Activated CD4-positive, alpha-beta T cell treated with anti-CD3 and anti-CD28 coated beads, Interleukin-2, amount 10 ng/mL, durations not matched to agents 24 days and 14 days (primary cell): ENCODE measurements around the gene RANGRF. TPM values are rescaled to one million over a fixed set of nuclear protein-coding genes. Genes with fewer than 3 reads are reported as not detected.

Experiments
- DNase-seq: peaks from one replicate; pipeline ENCODE4 v3.0.0; 2022
- H3K27ac Mint-ChIP-seq: one replicate; pipeline ENCODE4 v1.8.0; 2022; ENCODE audit warnings: mild to moderate bottlenecking, mixed read lengths
- H3K27me3 Mint-ChIP-seq: one replicate; pipeline ENCODE4 v1.8.0; 2022; ENCODE audit warnings: mixed read lengths
- H3K36me3 Mint-ChIP-seq: one replicate; pipeline ENCODE4 v1.8.0; 2022; ENCODE audit warnings: low read depth, mild to moderate bottlenecking, mixed read lengths
- H3K4me1 Mint-ChIP-seq: one replicate; pipeline ENCODE4 v1.8.0; 2021; ENCODE audit warnings: mixed read lengths
- H3K4me3 Mint-ChIP-seq: one replicate; pipeline ENCODE4 v1.8.0; 2022; ENCODE audit warnings: mild to moderate bottlenecking, moderate library complexity, mixed read lengths
- H3K9me3 Mint-ChIP-seq: one replicate; pipeline ENCODE4 v1.8.0; 2021; ENCODE audit warnings: mixed read lengths
- intact Hi-C: fragments of 100-400 bp; cut with micrococcal nuclease; formaldehyde crosslinking; loops from one replicate; pipeline ENCODE4 v1.15.1; 2023
- total RNA-seq: library from RNA; stranded (reverse); gene quantifications from 2 replicates; pipeline ENCODE4 v1.2.3, GENCODE V29; 2022

Gene RANGRF
- total RNA-seq, 1 donor from 2014 or later, result 66.3 TPM

- Mint-ChIP-seq H3K4me1 (peaks cover 26% of the 10 kb centered on the region), H3K4me3 (no peak overlapping the region), H3K36me3 (peaks cover 6% of the 10 kb centered on the region), H3K9me3 (no peaks in the 10 kb centered on the region), H3K27me3 (no peaks in the 10 kb centered on the region), H3K27ac (no peak overlapping the region)
- DNase-seq, result no peak
- intact Hi-C loops, result loop anchor here (10.0 kb wide), 1 partner anchor 351 kb away; the partner anchor contains the start of genes CNTROB and TRAPPC1
Measured at GRCh38 chr17:8285270-8286181, 2.9 kb upstream of the RANGRF start.

- DNase-seq, result no peak
- Mint-ChIP-seq H3K9me3 (no peaks in the 10 kb centered on the region), H3K4me1 (peaks cover 32% of the 10 kb centered on the region), H3K4me3 (peak overlapping the region; percentile 99), H3K36me3 (peaks cover 6% of the 10 kb centered on the region), H3K27ac (peak overlapping the region; percentile 96), H3K27me3 (no peaks in the 10 kb centered on the region)
- intact Hi-C loops, result loop anchor here (1.0 to 10.0 kb wide), 3 partner anchors 38 to 353 kb away; partner anchors contain the start of genes CNTROB, PFAS and TRAPPC1
Measured at GRCh38 chr17:8287651-8288335, 677 bp upstream of the RANGRF start.

- intact Hi-C loops, result loop anchor here (1.0 to 10.0 kb wide), 3 partner anchors 66 to 354 kb away; partner anchors contain the start of genes CNTROB, RPL26 and TRAPPC1
- H3K4me3 Mint-ChIP-seq, result peak overlapping the region; percentile 99
- peak; percentile 94 for DNase-seq
- H3K27me3 Mint-ChIP-seq, result no peaks in the 10 kb centered on the region
- H3K9me3 Mint-ChIP-seq, result no peaks in the 10 kb centered on the region
- H3K4me1 Mint-ChIP-seq, result peaks cover 36% of the 10 kb centered on the region
- peak overlapping the region; percentile 96 for H3K27ac Mint-ChIP-seq
- H3K36me3 Mint-ChIP-seq, result peaks cover 6% of the 10 kb centered on the region
Measured at GRCh38 chr17:8289103-8289397, 580 bp downstream of the RANGRF start.

DNA sequence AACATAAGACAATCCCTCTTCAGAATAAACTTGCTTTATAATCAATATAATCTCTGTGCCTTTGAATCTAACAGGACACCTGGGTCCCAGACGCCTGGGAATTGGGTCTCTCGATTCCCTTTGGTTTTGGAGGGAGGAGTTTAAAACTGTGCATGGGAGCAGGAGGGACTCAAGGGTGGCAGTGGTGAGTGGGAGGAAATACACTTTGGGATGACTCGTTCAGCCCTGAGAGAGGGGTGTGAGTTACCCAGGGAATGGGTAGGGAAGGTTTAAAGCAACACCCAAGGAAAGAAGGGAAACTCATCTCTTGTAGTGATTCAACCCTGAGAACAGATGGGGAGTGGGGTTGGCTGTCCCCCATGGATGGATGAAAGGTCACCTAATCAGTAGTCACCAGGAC lies 1.6 kb downstream of the RANGRF start:
- Mint-ChIP-seq H3K4me3 (peak overlapping the region; percentile 99), H3K27me3 (no peaks in the 10 kb centered on the region), H3K4me1 (peaks cover 42% of the 10 kb centered on the region), H3K9me3 (no peaks in the 10 kb centered on the region), H3K27ac (peak overlapping the region; percentile 81), H3K36me3 (peaks cover 6% of the 10 kb centered on the region)
- no peak for DNase-seq
- intact Hi-C loops, result no loop called here

DNA sequence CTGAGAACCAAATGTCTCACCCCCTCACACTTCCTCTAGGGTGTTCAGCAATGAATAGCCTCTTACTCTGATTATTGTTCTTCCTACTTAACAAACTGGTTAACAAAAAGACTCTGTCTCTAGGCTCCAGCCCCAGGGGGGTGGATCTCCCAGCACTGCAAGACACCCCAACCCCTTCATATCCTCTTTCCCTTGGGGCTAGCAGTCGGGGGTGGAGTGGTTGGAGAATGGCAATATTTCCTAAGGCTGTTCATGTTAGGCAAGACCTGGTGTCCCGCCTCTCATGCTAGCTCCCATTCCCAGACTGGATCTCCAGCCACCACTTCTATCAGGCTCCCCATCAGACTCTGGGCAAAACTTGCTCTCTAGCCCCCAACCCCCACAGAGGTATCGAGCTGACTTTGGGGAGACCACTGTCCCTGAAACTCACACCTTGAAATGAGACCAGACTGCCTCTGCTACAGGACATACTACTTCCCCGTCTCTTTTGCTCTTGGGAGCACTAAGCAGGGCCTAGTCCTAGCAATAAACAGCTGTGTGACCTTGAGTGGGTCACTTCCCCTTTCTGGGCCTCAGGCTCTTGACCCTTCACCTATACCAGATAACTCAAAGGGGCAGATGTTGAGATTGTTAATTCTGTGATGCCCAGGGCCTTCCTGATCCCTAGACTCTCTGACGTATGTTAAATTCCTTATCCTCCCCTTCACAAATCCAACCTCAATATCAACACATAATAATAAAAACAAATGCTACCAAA lies 4.3 kb downstream of the RANGRF start:
- Mint-ChIP-seq H3K36me3 (peaks cover 6% of the 10 kb centered on the region), H3K27me3 (no peaks in the 10 kb centered on the region), H3K27ac (no peak overlapping the region), H3K4me1 (peaks cover 44% of the 10 kb centered on the region), H3K9me3 (no peaks in the 10 kb centered on the region), H3K4me3 (no peak overlapping the region)
- intact Hi-C loops, result no loop called here
- no peak for DNase-seq

GRCh38 chr17:8294361-8294760 lies 5.9 kb downstream of the RANGRF start:
- Mint-ChIP-seq H3K9me3 (no peaks in the 10 kb centered on the region), H3K4me1 (peaks cover 39% of the 10 kb centered on the region), H3K27me3 (no peaks in the 10 kb centered on the region), H3K27ac (peak overlapping the region; percentile 90), H3K36me3 (peaks cover 6% of the 10 kb centered on the region), H3K4me3 (peak overlapping the region; percentile 83)
- intact Hi-C loops, result loop anchor here (2.0 kb wide), 2 partner anchors 74 to 176 kb away; partner anchors contain the start of gene ALOXE3
- no peak for DNase-seq

DNA sequence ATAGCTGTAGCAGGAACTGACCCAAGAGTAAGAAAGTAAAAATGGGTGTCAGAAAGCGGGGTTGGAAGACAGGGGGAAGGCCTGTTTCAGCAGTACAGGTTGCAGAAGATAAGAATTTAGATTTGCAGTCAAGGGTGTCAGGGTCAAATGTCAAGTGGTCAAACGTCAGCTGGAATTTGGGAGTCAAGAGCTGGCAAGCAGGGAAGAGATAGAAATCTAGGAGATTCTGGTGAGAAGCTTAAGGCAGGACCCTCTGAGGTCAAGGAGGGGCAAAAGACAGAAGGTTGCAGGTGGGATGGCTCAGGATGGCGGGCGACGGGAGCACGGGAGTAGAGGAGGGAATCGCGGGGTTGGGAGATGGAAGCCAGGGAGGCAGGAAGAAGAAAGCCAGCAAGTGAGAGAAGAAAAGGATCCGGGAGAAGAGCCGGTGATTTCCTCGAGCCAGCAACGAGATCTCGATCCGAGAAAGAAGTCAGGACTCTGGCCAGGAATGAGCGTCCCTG lies 6.4 kb downstream of the RANGRF start:
- Mint-ChIP-seq H3K36me3 (peaks cover 6% of the 10 kb centered on the region), H3K4me3 (peak overlapping the region; percentile 83), H3K27me3 (no peaks in the 10 kb centered on the region), H3K4me1 (peaks cover 34% of the 10 kb centered on the region), H3K9me3 (no peaks in the 10 kb centered on the region), H3K27ac (peak overlapping the region; percentile 90)
- no peak for DNase-seq
- intact Hi-C loops, result loop anchor here (2.0 kb wide), 2 partner anchors 74 to 176 kb away; partner anchors contain the start of gene ALOXE3

GRCh38 chr17:8300226-8300625 lies 11.8 kb downstream of the RANGRF start:
- DNase-seq, result no peak
- intact Hi-C loops, result loop anchor here (2.0 to 5.0 kb wide), 3 partner anchors 53 to 163 kb away; partner anchors contain the start of genes CTC1 and PFAS
- H3K9me3 Mint-ChIP-seq, result no peaks in the 10 kb centered on the region
- no peaks in the 10 kb centered on the region for H3K36me3 Mint-ChIP-seq
- H3K27me3 Mint-ChIP-seq, result no peaks in the 10 kb centered on the region
- no peak overlapping the region for H3K4me3 Mint-ChIP-seq
- H3K27ac Mint-ChIP-seq, result no peak overlapping the region
- peaks cover 8% of the 10 kb centered on the region for H3K4me1 Mint-ChIP-seq

DNA sequence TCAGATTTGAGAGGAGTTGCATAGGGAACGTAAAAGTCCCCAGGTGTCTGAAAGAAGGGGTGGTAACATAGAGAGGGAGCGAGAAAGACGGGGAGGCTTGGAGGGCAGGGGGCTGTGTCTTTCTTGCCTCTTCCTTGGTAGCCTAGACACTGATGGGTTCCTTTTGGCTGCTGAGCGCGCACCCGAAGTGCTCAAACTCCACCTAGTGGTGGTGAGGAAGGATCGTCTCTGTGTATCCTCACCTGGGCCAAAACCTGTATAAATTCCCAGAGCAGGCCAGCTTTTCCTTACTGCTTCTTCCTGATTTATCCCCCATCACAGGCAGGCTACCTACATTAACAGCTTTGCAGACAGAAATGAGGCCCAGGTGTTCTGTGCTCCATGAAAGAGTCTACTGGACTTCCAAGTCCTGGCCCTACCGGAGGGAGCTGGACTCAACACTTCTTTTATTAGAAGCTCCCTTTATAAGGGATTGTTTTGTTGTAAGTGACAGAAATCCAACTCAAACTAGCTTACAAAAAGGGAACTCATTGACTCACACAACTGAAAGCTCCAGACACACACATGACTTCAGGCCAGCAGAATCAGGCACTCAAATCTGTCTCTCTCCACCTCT lies 12.3 kb downstream of the RANGRF start:
- H3K36me3 Mint-ChIP-seq, result no peaks in the 10 kb centered on the region
- no peak overlapping the region for H3K4me3 Mint-ChIP-seq
- peaks cover 8% of the 10 kb centered on the region for H3K4me1 Mint-ChIP-seq
- H3K27me3 Mint-ChIP-seq, result no peaks in the 10 kb centered on the region
- no peaks in the 10 kb centered on the region for H3K9me3 Mint-ChIP-seq
- intact Hi-C loops, result loop anchor here (2.0 to 5.0 kb wide), 3 partner anchors 53 to 163 kb away; partner anchors contain the start of genes CTC1 and PFAS
- no peak overlapping the region for H3K27ac Mint-ChIP-seq
- peak; percentile 87 for DNase-seq

- H3K4me1 Mint-ChIP-seq, result no peaks in the 10 kb centered on the region
- no peaks in the 10 kb centered on the region for H3K9me3 Mint-ChIP-seq
- H3K27ac Mint-ChIP-seq, result no peak overlapping the region
- H3K4me3 Mint-ChIP-seq, result no peak overlapping the region
- DNase-seq, result no peak
- intact Hi-C loops, result no loop called here
- no peaks in the 10 kb centered on the region for H3K36me3 Mint-ChIP-seq
- H3K27me3 Mint-ChIP-seq, result peaks cover 8% of the 10 kb centered on the region
Measured at GRCh38 chr17:8310601-8311123, 22.2 kb downstream of the RANGRF start.

DNA sequence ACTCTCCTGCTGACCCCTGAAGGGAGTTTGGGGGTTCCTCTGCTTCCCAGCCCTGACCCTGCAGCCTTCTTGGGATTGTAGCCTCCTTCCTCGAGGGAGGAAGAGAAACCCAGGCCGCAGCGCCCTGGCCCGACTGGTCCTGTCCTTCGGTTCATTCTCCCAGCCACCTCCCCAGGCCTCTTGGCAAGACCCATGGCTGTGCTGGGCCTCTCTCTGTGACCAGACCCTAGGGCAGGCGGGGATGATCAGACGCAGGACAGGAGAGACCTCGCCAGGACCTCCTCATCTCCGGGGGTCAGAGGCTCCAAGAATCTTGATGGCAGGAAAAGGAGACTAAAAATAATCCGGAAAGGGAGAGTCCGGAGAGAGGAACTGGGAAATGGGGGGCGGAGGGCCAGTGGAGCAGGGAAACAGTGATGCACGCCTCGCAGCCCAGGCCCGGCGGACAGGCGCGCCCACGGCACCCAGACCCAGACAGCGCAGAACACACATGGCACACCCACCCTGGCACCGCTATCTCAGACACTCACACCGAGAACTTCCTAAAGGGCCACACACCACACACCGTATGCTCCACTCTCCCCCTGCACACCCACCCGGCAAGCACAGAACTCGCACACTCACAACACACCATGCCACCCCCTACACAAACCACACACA lies 22.8 kb downstream of the RANGRF start:
- H3K4me3 Mint-ChIP-seq, result no peak overlapping the region
- intact Hi-C loops, result no loop called here
- DNase-seq, result no peak
- no peaks in the 10 kb centered on the region for H3K4me1 Mint-ChIP-seq
- H3K27me3 Mint-ChIP-seq, result peaks cover 11% of the 10 kb centered on the region
- no peaks in the 10 kb centered on the region for H3K9me3 Mint-ChIP-seq
- no peak overlapping the region for H3K27ac Mint-ChIP-seq
- H3K36me3 Mint-ChIP-seq, result no peaks in the 10 kb centered on the region

GRCh38 chr17:8312251-8312650 lies 23.8 kb downstream of the RANGRF start:
- intact Hi-C loops, result no loop called here

More at GRCh38 chr17:8312251-8312650, 23.8 kb downstream of the RANGRF start:
- Mint-ChIP-seq H3K36me3 (no peaks in the 10 kb centered on the region), H3K9me3 (no peaks in the 10 kb centered on the region), H3K4me3 (no peak overlapping the region), H3K27me3 (peaks cover 11% of the 10 kb centered on the region), H3K27ac (no peak overlapping the region), H3K4me1 (no peaks in the 10 kb centered on the region)
- DNase-seq, result no peak
